NK-92 treated with Interleukin-12 subunit alpha and Interleukin-12 subunit beta, amount 100 ng/mL, for 24 hours (cell line): ENCODE data around the gene ACTR2.
"Not testable (repeated sequence)": the region's sequence is repeated elsewhere in the genome, so short reads cannot be mapped to it uniquely, and the experiment has no call there.

Experiments
- DNase-seq: peaks from one replicate; lab custom pipeline; 2025; lab: John Stamatoyannopoulos, UW

The ACTR2 gene

DNA sequence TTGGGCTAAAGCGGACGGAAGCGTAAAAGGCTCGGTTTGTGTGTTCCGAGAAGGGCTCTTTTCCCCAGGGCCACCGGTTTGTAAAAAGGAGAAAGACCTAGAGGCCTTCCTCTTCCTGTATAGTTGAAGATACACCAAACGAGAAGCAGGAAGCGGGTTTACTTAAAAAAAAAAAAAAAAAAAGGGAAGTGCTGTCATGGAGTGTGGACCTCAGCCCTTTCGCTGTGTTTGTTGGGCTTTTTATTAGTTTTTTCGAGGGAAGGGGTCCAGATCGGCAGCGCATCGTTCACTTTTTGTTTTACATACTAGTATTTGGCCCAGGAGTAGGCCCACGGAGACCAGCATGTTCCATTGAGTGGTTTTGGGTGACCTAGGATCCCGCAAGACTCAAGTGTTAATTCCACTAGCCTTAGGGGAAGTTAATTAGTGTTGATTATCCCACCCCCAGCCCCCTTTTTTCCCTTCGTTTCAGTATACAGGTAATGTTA lies 676 bp downstream of the ACTR2 start:
- no peak for DNase-seq

DNA sequence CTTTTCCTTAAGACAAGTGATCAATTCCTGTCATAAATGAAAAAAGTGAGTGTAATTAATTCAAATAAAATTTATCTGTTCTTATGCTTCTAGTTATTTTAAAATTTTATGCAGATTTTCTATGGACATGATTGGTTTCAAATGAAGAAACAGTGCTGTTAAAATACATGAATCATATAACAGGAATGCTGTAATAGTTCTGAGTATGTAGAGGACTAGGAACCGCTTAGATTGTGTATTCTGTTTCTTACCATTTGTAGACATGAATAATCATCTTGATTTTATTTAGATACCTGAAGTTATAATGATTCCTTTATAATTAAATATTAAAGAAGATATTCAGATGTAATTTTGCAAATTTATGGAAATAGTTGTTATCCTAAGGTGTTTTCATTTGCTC lies 3.5 kb downstream of the ACTR2 start:
- no peak for DNase-seq

DNA sequence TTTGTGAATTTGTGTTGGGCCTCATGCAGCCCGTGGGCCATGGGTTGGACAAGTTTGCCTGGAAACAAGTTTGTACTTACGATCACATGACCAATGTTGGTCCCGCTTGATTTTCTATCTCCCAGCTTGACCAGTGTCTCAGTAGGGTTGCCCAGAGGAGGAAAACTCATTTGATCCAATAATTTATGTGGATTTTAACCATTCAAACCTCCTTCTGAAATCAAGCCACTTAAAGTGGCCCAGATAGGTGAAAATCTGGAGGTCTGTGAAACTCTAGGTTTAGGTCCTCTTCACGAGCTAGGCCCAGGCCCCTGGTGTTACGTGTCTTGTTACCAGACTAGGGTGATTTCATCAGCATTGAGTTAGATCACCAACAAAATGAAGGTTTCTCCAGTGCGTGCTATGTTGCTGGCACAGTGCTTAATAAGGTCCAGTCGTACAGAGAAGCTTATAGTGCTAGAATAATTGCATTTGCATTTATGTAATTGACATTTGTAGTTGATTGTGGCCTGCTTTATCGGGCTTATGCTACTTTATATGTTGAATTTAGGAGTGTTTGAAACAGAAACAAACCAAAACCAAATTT lies 4.4 kb downstream of the ACTR2 start:
- no peak for DNase-seq

DNA sequence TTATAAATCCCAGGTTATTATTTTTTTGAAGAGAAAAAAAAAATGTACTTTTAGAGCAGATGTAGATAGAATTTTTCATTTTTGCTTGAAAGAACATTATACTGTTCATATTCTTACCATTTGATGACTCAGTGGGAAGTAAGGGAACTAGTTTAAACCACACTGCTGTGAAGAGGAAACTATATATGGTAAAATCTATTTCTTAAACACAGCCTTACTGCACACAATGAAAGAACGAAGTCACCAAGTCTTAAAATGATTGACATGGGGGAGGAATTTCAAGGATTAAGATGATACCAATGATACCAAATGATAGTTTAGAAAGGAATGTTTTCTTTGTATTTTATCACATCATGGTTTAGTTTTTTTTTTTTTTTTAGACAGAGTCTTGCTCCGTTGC lies 5.0 kb downstream of the ACTR2 start:
- no peak for DNase-seq

DNA sequence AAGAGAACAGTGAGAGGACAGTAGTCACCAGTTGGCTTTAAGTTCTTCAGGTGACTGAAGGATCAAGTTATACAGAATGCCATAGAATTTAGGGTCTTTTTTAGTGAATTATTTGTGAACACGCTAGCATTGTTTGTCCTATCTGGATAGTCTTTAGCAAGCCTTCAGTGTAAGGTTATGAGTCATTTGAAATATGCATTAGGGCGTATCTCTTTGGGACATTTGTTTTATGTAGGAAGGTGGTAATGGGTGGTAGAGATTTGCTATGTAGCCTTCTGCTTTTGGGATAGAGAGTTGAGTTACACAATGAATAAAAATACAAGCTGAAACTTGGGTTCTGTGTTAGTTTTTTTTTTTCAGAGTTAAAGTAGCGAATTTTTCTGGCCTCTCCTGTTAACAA lies 13.0 kb downstream of the ACTR2 start:
- DNase-seq, result no peak

DNA sequence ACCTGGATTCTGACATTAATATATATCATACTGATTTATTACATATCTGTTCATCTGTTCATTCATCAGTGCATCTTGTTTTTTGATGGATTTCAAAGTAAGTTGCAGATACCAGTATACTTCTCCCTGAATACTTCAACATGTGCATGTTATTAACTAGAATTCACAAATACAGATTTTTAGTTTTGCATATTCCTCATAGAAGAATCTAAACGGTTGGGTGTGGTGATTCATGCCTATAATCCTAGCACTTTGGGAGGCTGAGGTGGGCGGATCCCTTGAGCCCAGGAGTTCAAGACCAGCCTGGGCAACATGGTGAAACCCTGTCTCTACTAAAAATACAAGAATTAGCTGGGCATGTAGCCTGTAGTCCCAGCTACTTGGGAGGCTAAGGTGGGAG lies 16.8 kb downstream of the ACTR2 start:
- not testable (repeated sequence) for DNase-seq

DNA sequence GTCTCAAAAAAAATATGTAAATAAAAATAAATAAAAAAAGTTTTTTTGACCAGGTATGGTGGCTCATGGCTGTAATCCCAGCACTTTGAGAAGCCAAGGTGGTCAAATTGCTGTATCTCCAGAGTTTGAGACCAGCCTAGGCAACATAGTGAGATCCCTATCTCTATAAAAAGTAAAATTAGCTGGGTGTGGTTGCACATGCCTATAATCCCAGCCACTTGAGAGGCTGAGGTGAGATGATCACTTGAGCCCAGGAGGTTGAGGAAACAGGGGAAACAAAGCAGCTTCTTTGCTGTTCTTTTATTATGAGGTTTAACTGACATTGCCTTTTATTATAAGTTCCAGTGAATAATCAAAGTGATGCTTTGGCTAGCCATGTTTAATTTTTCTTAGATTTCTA lies 25.0 kb downstream of the ACTR2 start:
- no peak for DNase-seq

DNA sequence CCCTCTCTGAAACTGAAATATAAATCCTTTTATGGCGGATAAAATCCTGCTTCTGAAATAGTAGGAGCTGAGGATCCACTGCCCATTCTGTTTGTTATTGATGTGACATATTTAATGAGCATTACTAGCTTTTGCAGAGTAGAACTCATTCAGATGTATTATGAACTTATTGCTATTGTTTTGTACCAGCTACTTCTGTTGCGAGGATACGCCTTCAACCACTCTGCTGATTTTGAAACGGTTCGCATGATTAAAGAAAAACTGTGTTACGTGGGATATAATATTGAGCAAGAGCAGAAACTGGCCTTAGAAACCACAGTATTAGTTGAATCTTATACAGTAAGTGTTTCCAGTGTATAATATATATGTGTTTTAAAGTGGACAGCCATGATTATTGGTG lies 27.7 kb downstream of the ACTR2 start:
- no peak for DNase-seq

DNA sequence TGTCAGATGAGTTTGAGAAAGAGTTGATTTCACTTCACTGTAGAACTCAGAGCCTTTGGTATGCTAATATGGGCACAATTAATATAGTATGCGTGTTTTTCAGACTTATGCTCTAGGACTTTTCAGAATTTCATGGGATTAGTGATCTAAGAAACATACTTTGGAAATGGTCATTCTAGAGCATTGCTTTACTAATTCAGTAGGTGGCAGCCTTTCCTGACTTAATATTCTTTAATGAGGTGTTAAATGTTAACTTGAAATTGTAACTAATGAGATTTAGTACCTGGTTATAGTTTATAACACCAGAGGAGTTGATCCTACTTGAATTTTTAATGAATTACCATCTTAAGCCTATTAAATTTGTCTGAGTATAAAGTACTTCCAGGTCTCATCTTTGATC lies 28.4 kb downstream of the ACTR2 start:
- no peak for DNase-seq

DNA sequence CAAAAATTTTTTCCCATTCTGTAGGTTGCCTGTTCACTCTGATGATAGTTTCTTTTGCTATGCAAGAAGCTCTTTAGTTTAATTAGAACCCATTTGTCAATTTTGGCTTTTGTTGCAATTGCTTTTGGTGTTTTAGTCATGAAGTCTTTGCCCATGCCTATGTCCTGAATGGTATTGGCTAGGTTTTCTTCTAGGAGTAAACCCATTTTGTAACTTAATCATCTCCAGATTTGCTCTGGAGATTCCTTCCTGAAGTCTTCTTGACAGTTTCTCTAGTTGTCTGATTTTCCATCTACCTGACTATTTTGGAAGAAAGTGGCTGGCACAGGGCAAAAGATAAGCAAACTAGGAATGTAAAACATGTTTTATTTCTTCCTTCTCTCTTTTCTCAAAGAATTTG lies 30.2 kb downstream of the ACTR2 start:
- DNase-seq, result not testable (repeated sequence)

DNA sequence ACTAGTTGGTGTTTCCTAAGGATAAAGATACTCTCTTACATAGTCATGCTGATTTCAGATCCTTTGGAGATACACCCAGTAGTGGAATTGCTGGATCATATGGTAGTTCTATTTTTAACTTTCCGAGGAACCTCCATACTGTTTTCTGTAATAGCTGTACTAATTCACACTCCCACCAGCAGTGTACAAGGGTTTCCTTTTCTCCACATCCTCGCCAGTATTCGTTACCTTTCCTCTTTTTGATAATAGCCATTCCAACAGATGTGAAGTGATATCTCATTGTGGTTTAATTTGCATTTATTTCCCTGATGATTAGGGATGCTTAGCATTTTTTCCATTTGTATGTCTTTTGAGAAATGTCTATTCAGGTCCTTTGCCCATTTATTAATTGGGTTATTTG lies 34.0 kb downstream of the ACTR2 start:
- DNase-seq, result no peak

DNA sequence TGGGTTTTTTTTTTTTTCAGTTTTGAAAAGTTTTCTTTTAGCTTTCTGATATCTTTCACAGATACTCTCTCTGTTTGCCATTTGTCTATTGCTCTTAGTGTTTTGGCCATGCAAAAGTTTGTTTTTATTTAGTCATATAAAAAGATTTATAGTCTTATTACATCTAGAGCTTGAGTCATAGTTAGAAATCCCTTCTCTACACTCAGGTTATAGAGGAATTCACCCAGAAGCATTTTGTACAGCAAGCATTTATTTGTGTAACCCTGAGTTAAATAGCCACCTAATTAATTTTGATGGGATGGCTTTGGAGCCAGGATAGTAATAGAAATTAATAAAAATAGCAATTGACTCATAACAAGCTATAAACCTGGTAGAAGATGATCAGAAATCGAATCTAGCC lies 35.6 kb downstream of the ACTR2 start:
- DNase-seq, result no peak

DNA sequence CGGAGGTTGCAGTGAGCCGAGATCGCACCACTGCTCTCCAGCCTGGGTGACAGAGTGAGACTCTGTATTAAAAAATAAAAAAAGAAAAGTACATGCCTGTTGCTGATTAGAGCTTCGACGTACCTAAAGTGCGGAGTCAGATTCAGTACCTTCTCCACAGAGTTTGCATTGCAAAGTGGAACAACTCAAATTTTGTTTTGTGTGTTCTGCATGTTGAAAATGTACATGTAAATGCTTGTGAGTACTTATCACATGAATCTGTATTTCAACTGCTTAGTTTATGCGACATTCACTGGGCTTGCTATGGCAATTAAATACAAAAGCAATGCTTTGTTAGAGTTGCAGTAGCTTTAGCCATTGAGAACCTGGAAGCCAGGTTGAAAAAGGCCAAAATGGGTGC lies 36.4 kb downstream of the ACTR2 start:
- DNase-seq, result no peak

DNA sequence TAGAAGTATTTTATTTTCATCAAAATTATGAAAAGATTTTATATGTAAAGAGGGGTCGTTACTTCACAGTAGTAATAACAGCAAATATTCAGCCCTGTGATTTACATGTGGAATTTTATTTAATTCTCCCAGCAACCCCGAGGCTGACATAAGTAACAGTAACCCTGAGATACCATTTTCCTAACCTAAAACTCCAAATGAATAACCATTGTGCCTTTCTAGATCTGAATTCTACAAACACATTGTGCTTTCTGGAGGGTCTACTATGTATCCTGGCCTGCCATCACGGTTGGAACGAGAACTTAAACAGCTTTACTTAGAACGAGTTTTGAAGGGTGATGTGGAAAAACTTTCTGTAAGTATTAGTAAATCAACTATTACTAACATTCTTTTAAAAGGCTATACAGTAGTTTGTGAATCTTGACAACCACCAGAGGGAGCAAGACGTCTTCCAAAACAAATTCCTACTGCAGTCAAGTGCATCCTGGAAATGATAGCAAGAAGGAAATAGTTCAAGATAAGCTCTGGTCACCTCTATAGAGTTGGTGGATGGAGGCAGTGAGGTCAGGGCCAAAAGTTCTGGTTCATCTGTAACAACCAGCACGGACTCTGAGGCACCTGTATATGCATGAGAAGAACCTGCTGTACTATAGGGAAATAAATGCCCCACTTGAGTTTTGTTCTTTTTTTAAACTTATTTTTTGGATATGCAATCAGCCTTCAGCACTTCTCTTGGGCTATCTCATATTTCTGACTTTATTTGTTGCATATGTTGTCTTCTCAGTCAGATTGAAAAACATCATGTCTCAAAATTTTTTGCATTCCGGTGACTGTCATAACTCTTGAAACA lies 37.4 kb downstream of the ACTR2 start:
- no peak for DNase-seq

DNA sequence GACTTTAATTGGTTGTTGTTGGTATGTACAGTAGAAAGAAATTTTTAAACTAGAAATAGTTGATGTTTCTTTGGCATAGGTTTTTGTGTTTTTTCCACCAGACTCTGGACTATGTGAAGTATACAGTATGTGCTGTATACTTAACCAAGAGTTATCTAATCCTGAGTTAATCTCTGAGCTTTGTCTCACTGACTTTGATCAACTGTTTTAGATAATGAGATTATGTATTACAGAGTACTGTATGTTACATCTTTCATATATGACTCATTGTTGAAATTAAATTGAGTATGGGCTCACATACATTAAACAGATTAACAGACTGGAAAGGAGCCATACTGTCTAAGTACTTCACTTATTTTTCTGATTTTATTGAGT lies 38.0 kb downstream of the ACTR2 start:
- DNase-seq, result no peak

DNA sequence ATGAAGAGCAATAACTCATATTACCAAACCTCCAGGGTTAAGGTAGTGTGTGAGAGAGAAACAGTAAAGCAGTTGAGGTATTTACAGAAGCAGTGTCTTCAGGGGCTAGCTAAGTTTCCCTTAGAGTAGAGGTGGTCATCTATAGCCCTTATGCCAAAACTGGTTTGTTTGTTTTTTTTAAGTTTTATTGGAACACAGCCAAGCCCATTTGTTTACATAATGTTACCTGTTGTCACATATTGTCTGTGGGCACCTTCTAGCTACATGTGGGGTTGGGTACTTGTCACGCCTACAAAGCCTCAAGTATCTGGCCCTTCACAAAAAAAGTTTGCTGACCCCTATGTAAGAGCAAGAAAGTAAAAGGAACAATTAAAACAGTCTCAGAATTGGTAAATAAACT lies 39.4 kb downstream of the ACTR2 start:
- no peak for DNase-seq

DNA sequence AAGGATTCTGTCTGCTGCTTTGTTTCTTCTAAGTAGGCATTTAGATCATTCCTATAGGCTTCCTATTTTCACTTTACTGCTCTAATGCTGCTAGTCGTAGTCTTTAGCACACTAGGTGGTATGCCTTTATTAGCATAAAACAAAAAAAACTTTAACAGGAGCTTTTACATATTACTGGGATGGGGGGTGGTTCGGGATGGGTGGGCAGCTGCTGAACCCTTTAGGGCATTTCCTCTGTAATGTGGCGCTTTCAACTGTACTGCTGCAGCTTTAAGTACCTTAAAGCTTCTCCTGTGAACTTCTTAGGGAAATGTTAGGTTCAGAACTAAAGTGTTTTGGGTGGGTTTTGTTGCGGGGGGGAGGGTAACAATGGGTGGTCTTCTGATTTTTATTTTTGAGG lies 41.3 kb downstream of the ACTR2 start:
- DNase-seq, result no peak

DNA sequence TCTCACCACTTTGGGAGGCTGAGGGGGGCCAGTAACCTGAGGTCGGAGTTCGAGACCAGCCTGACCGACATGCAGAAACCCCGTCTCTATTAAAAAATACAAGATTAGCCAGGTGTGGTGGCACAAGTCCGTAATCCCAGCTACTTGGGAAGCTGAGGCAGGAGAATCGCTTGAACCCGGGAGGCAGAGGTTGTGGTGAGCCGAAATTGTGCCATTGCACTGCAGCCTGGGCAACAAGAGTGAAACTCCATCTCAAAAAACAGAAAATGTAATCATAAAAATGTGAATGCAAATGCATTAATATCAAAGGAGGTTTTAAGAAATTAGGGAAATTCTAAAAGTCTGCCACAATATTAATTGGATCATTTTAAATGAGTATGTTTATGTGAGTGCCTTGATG lies 45.7 kb downstream of the ACTR2 start:
- DNase-seq, result no peak

DNA sequence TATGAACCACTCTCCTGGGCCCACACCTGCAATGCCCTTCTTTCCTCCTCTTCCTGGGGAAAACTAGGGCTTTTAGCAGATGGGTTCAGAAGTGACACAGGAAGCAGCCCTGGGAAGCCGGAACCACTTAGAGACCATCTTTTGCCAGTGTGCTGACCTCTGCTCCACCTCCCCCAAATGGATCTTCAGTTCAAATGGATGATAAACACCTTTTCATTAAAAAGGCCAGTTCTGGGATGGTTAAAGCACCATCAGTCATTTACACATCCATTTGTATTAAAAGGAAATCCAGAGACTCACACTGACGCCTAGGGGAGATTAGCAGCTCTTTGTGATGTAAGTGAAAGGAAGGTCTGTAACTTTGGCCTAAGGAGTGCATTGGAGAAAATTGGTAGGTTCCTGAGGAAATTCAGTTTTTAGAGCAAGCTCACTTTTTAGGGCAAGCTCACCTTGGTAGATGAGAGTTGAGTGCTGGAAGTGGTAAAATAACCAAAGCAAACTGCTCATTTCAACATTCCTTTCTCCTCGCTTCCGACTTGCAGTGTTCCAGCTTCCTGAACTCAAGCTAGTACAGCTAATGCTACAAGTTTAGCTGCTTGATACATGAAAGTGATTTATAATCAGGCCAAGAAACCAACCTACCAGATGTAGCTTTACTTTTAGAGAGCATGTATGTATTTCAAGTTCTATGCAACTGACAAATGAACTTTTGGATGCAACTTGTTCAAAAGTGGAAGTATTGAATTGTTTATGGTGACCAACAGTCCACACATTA lies 47.7 kb downstream of the ACTR2 start:
- DNase-seq, result no peak

DNA sequence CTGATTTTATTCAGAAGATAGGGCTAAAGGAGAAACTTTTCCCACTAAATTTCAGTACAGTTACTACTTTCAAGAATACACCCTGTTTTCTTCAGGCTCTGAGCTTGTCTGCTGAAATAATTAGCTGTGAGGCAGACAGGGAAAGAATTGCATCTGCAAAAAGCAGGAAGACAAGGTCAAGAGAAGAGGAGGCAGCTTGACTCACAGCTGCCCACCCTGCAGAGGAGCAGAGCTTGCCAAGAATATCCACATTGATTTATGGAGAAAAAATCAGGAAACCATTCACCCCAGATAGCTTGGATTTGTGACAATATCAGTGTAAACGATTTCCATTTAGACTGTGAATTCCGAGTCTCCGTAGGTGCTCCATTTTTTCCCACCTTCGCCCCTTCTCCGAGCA lies 49.0 kb downstream of the ACTR2 start:
- DNase-seq, result no peak

DNA sequence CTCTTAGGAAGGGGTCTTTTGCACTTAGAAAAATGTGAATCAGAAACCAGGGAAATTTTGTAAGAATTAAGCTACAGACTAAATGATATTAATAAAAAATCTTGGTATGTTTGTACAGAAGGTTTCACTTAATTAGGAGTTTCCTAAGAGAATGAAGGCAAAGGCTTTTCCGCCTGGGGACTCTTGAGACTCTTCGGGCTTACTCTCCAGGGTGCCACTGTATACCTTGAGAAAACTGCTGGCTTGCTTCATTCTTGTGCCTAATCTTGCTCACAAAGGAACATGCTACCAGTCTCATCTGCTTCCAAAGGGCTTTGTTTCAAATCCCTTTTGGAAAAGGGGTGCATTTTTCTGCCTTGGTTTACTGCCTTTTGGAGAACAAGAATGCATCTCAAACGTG lies 49.5 kb downstream of the ACTR2 start:
- DNase-seq, result no peak

DNA sequence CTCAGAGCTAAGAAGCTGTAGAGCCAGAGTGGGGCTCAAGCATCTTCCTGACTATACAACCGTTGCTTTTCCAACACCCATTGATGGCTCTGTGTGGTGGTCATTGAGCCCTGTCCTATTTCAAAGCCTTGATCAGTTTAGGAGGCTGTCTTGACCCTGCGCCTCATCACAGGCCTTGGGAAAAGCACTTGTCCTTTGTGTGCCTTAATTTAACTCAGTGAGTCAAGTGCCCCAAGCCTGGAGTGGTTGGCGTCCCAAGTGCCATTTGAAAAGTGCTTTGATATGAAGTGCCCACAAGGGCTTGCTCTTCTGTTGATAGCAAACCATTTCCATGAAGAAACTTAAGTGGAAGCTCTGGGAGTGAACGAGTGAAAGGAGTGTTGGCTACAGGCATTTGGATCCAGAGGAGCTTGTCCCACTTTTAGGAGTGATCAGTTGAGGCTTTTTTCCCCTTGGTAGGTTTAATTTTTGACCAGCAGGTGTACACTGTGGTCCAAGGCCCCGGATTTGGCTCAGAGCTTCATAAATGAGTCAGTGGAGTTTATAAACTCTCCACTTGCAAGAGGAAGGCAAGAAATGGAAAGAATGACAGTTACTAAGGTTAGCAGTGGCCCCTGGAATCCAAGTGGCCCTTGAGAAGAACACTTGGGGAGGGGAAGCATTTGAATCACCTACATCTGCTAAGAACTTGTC lies 50.3 kb downstream of the ACTR2 start:
- no peak for DNase-seq
